Stimulated activated CD4-positive, alpha-beta T cell treated with anti-CD3 and anti-CD28 coated beads, Interleukin-4, amount 100 ng/mL, for 48 hours (primary cell): ENCODE results near the gene IFIT1.
"Not testable (repeated sequence)": the region's sequence is repeated elsewhere in the genome, so short reads cannot be mapped to it uniquely, and the experiment has no call there.

Experiments used
- DNase-seq, 2 donors: peaks; one replicate each; pipeline ENCODE4 v3.0.0-alpha.2; 2020; ENCODE audit warnings: low read depth in 2 of 2

Gene IFIT1

DNA sequence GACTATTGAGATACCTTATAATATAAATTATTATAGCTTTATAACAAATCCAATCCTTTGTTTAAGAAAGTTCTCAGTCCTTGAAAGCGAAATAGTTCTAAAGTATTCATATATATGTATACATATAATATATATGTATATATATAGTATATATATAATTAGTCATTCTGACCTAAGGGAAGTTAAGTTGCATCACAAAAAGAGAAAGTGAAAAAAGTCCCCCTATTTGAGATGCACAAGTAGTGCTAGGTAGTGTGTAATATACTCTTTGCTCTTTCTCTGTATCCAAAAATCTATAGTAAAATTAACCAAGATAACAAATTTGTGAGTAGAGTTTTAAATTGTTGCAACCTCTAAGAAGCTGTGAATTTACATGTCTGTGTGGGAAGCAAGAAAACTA is 27.9 kb upstream of the IFIT1 start:
- no peak for DNase-seq

DNA sequence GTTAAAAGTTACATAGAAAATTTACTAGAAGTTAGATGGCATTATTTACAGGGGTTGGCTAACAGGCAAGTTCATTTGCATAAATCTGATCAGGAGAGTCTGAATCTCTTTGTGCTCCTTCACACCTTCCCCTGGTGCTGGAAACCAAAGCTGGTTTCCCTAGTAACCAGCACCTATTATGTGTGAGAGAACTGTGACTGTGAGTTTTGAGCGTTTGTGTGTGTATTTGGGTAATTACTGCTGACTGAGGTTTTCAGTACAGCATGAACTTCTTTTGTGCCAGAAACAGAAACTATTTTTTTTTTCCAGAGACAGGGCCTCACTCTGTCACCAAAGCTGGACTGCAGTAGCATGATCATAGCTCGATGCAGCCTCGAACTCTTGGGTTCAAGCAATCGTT is 24.9 kb upstream of the IFIT1 start:
- DNase-seq, result no peak

DNA sequence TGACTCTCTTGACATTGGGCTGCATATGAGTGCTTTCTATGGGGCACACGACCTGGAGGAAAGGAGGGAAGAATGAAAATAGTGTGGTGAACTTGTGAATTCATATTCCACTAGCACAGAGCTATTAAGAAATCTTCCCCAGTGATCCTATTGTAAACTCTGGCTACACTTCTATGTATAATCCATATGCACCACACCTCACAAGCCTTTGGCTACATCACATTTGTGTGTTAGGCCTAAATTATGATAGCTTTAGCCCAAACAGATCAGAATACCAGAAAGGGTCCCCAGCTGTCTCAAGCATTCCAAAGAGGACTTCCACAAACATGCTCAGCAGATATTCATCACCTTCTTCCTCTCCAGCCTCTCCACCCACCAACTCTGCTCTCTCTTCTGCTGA is 24.3 kb upstream of the IFIT1 start:
- DNase-seq, result no peak

GRCh38 chr10:89369156-89370105 is 23.0 kb upstream of the IFIT1 start:
- DNase-seq, result no peak

GRCh38 chr10:89371079-89371478 is 21.3 kb upstream of the IFIT1 start:
- DNase-seq, result no peak

DNA sequence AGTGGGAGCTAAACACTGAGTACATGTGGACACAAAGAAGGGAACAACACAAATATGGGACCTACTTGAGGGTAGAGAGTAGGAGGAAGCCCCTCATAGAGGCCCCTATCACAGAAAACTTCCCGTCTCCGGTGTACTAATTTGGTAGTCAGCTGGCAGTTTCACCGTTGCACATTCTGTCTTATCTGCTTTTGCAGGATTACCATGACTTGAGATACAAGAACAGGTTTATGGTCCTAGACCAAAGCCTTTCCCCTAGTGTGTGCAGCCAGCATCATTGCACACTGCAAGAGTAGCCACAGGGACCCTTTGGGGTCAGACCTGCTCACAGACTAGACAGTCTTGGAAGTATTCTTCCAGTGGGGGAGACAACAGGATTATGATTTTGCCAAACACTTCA is 20.4 kb upstream of the IFIT1 start:
- DNase-seq, result no peak

- no peak for DNase-seq
Observed at GRCh38 chr10:89373916-89374711, 18.3 kb upstream of the IFIT1 start.

GRCh38 chr10:89374713-89375141 is 17.7 kb upstream of the IFIT1 start:
- DNase-seq, result no peak

GRCh38 chr10:89377705-89378637 is 14.5 kb upstream of the IFIT1 start, which contains the start of gene IFIT1B:
IFIT1B (plus strand) TSS chr10:89378056; CDS start chr10:89378136, 80 bp downstream.
- no peak for DNase-seq

DNA sequence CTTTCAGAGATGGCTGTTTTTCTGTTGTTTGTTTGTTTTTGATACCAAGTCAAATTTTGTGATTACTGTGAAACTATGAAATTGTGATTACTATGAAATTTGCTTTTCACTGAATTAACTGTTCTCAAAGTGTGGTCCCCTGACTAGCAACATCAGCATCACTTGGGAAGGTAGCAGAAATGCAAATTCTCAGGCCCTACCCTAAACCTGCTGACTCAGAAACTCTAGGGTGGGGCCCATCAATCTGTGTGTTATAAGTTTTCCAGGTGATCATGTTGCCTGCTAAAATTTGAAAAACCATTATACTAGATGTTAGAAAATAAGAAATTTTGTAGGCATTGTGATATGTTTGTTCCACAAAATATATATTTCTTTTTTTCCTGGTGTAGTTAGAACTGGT is 13.3 kb upstream of the IFIT1 start:
- no peak for DNase-seq

DNA sequence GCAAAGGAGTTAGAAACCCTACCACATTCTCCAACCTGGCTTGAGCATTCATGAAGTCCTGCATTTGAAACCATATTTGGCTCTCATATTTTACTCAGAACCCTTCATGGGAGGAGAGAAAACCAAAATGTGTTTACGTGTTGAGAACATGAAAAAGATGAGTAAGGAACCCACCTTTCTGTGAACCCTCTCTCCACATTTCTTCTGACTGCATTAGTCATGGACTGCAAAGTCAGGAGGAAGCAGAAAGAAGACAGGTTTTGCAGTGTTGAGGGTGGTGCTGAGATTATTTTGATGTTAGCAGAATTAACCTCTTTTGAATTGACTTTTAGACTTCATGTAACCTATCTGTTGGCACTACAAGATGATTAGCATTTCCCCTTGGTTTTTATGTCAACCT is 9.7 kb upstream of the IFIT1 start:
- DNase-seq, result no peak

- no peak for DNase-seq
Observed at GRCh38 chr10:89384474-89385340, 7.7 kb upstream of the IFIT1 start.

DNA sequence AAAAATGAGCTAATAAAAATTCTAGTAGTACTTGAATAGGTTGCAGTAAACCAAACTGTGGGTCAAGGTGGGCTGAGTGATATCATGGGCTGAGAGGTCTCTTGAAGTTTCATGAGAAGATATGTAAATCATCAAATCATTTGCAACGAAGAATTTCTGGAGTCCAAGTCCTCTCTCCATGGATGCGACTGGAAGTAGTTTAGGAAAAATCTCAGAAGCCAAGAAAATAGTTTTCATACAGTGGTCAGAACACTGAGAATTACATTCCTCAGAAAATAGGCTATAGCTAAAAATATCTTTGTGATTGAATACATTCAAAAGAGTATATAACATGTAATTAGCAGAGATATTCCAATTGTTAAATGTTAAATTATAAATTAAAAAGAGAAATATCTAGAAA is 3.6 kb upstream of the IFIT1 start:
- DNase-seq, result no peak

DNA sequence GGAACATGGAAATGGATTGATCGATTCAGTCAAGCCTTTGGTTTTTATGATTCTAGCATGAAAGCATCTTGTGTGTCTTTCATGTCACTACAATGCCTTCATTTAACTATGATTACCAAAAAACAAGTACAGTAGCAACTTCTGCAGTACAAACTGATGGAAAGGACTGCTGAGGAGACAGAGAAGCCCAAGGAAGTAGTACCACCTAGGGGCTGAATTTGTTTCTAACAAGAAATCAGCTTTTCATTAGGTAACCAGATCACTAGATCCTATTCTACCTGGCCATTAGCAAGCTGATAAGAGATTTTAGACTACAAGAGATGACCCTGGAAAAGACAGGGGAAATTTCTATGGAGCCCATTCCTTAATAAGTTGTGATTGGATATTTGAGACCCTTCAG is 3.2 kb upstream of the IFIT1 start:
- no peak for DNase-seq

DNA sequence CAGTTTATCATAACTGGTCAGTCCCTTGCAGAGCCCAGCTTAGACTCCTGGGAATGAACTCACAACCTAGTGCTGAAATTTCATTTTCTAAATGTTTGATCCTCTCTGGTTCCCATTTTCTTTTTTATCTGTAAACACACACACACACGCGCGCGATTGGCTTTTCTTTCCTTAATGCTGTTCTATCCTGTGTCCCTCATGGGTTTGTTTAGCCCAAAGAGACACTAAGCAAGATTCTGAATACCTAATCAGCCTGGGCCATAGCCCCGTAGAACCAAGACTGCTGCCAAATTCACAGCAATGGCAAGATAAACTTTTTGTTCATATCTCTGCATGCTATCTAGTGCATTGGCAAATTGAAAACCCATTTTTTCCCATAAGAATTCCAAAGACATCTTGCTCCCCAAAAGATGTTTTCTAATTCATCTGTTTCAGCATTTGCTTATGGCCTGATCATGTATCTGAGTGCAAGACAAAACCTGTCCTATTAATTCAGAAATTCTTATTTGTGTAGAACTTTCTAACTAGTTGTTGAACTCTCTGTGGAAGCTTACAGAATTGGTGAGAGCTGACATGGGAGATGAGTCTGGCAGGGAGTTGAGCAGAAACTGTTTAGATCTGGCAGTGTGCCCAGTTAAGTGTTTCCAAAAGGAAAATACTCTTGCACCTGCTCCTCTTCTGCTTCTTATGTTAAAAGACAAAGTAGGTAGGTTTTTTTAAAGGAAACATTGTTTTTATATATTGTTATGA is 1.8 kb upstream of the IFIT1 start:
- DNase-seq, result no peak

DNA sequence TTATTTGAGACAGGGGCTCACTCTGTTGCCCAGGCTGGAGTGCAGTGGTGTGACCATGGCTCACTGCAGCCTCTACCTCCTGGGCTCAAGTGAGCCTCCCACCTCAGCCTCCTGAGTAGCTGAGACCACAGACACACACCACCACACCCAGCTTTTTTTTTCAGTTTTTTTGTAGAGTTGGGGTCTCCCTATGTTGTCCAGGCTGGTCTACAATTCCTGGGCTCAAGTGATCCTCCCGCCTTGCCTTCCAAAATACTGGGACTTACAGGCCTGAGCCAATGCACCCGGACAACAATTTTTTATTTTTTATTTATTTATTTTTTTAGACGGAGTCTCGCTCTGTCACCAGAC is 1.2 kb upstream of the IFIT1 start:
- DNase-seq, result not testable (repeated sequence)

DNA sequence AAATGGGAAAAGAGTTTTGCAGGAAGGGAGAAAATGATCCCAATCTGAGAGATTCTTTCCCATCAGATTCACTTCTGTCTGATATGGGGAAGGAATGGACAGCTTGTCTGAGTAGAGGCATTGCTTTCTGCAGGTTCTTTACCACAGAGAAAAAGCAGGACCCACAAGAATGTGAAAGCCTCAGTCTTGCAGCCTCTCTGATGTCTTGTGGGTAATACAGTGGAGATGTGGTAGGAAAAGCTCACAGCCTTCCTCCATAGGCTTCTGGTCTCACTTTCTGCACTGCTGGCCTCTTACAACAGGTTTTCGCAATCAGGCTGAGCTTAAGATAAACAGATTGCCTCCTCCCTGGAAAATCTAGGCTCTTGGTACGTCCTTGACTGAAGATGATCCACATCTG is 551 bp downstream of the IFIT1 start:
- DNase-seq, result no peak

DNA sequence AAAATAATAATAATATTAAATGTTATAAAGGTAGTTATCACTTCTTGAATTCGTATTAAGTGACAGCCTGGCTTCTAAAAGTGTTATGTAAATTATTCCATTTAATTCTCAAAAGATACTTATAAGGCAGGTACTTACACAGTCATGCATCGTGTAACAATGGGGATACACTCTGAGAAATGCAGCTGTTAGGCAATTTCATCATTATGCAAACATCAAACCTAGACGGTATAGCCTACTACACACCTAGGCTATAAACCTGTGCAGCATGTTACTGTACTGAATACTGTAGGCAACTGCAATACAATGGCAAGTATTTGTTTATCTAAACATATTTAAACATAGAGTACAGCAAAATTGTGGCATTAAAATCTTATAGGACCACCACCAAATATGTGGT is 1.5 kb downstream of the IFIT1 start:
- no peak for DNase-seq

- no peak for DNase-seq
Observed at GRCh38 chr10:89395141-89395540, 2.7 kb downstream of the IFIT1 start.
